ENCODE data around the gene BPIFB6. TPM values are rescaled to one million over a fixed set of nuclear protein-coding genes. Genes with fewer than 3 reads are reported as not detected.

Gene BPIFB6
- total RNA-seq, 1 experiment from 2014 or later: not detected

DNA sequence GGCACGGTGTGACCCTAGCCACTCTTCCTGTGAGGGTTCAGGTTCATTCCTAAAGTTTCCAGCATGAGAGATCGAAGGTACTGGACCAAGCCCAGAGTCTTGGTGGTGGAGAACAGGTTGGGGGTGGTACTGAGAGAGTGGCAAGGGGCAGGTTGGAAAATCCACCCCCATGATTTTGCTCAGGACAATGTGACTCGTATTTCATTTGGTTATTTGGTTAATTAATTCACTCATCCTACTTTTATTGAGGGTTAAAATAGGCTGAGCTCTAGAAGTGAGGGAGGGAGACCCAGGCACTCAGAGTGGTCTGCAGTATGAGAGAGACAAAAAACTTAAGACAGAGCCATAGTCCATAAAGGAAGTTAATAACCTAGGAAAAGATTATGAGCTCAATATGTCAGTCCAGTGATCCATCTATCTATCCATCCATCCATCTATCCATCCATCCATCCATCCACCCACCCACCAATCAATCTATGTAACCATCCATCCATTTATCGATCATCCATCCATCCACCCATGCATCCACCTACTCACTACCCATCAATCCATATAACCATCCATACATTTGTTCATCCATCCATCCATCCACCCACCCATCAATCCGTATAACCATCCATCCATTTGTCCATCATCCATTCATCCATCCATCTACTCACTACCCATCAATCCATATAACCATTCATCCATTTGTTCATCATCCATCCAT lies 6.7 kb upstream of the BPIFB6 start:
- ChIA-PET POLR2A (no interaction called here), CTCF (no interaction called here)
- TF ChIP-seq, protein P1, sequence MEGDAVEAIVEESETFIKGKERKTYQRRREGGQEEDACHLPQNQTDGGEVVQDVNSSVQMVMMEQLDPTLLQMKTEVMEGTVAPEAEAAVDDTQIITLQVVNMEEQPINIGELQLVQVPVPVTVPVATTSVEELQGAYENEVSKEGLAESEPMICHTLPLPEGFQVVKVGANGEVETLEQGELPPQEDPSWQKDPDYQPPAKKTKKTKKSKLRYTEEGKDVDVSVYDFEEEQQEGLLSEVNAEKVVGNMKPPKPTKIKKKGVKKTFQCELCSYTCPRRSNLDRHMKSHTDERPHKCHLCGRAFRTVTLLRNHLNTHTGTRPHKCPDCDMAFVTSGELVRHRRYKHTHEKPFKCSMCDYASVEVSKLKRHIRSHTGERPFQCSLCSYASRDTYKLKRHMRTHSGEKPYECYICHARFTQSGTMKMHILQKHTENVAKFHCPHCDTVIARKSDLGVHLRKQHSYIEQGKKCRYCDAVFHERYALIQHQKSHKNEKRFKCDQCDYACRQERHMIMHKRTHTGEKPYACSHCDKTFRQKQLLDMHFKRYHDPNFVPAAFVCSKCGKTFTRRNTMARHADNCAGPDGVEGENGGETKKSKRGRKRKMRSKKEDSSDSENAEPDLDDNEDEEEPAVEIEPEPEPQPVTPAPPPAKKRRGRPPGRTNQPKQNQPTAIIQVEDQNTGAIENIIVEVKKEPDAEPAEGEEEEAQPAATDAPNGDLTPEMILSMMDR (IDR thresholded peaks at IDR 0.05): no peak
- TF ChIP-seq TCF7L2 (IDR thresholded peaks at IDR 0.05; ENCODE audit: low read depth, low read length): no peak
- TF ChIP-seq, protein P2, sequence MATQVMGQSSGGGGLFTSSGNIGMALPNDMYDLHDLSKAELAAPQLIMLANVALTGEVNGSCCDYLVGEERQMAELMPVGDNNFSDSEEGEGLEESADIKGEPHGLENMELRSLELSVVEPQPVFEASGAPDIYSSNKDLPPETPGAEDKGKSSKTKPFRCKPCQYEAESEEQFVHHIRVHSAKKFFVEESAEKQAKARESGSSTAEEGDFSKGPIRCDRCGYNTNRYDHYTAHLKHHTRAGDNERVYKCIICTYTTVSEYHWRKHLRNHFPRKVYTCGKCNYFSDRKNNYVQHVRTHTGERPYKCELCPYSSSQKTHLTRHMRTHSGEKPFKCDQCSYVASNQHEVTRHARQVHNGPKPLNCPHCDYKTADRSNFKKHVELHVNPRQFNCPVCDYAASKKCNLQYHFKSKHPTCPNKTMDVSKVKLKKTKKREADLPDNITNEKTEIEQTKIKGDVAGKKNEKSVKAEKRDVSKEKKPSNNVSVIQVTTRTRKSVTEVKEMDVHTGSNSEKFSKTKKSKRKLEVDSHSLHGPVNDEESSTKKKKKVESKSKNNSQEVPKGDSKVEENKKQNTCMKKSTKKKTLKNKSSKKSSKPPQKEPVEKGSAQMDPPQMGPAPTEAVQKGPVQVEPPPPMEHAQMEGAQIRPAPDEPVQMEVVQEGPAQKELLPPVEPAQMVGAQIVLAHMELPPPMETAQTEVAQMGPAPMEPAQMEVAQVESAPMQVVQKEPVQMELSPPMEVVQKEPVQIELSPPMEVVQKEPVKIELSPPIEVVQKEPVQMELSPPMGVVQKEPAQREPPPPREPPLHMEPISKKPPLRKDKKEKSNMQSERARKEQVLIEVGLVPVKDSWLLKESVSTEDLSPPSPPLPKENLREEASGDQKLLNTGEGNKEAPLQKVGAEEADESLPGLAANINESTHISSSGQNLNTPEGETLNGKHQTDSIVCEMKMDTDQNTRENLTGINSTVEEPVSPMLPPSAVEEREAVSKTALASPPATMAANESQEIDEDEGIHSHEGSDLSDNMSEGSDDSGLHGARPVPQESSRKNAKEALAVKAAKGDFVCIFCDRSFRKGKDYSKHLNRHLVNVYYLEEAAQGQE (IDR thresholded peaks at IDR 0.05; ENCODE audit: insufficient read depth in 1 of 2, low read depth in 2 of 2, low read length in 1 of 2): no peak
- no peak for TF ChIP-seq POLR2AphosphoS5 (IDR thresholded peaks at IDR 0.05; ENCODE audit: low read depth, low read length)
- no peak for TF ChIP-seq SIN3A (IDR thresholded peaks at IDR 0.05; ENCODE audit: borderline replicate concordance, insufficient read depth, low read depth, low read length)
- intact Hi-C loops (cut with micrococcal nuclease; ENCODE audit: unreplicated experiment) (no loop called here), in situ Hi-C loops (cut with HindIII; ENCODE audit: low pct_unique_long_range_greater_than_20kb, low sequenced_read_pairs) (no loop called here)
- no peak overlapping the region for H3K27ac ChIP-seq (ENCODE audit: low read length)
- no peak overlapping the region for H3K4me3 ChIP-seq (ENCODE audit: low read depth in 2 of 2, low read length in 2 of 2)
- H3K9me3 ChIP-seq (ENCODE audit: control insufficient read depth, insufficient read depth, low read depth, low read length): no peaks in the 10 kb centered on the region
- no peaks in the 10 kb centered on the region; the same call in 1 of the 2 replicates for H3K4me1 ChIP-seq (ENCODE audit: control insufficient read depth, insufficient read depth, low read length)
- no peak for ATAC-seq
- H3K36me3 ChIP-seq (ENCODE audit: control insufficient read depth, insufficient read depth, low read length): no peaks in the 10 kb centered on the region
- DNase-seq (ENCODE audit: low read depth, low spot score): no peak
- H3K27me3 ChIP-seq (ENCODE audit: control insufficient read depth, insufficient read depth, low read length): no peaks in the 10 kb centered on the region
- no TSS peak for BruUV-seq (replicated peaks)

DNA sequence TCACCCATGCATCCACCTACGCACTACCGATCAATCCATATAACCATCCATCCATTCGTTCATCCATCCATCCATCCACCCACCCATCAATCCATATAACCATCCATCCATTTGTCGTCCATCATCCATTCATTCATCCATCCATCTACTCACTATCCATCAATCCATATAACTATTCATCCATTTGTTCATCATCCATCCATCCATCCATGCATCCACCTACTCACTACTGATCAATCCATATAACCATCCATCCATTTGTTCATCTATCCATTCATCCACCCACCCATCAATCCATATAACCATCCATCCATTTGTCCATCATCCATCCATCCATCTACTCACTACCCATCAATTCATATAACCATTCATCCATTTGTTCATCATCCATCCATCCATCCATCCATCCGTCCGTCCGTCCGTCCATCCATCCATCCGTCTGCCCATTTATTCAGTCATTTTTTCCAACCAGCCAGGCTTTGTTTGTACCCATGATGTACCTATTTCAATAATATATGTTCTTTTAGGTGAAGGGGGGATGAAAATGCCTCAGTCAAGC lies 6.1 kb upstream of the BPIFB6 start:
- BruUV-seq (replicated peaks): no TSS peak

More for the DNA sequence above, 6.1 kb upstream of the BPIFB6 start:
- POLR2A ChIA-PET: no interaction called here
- in situ Hi-C loops (cut with HindIII; ENCODE audit: low pct_unique_long_range_greater_than_20kb, low sequenced_read_pairs) (no loop called here), intact Hi-C loops (cut with micrococcal nuclease; ENCODE audit: unreplicated experiment) (no loop called here)
- CTCF ChIA-PET: no interaction called here
- DNase-seq (ENCODE audit: low read depth, low spot score) (no peak), ATAC-seq (no peak)
- Histone ChIP-seq H3K4me1 (ENCODE audit: control insufficient read depth, insufficient read depth, low read length) (no peaks in the 10 kb centered on the region; the same call in 1 of the 2 replicates), H3K36me3 (ENCODE audit: control insufficient read depth, insufficient read depth, low read length) (no peaks in the 10 kb centered on the region), H3K27ac (ENCODE audit: low read length) (no peak overlapping the region), H3K4me3 (ENCODE audit: low read depth in 2 of 2, low read length in 2 of 2) (no peak overlapping the region), H3K9me3 (ENCODE audit: control insufficient read depth, insufficient read depth, low read depth, low read length) (no peaks in the 10 kb centered on the region), H3K27me3 (ENCODE audit: control insufficient read depth, insufficient read depth, low read length) (no peaks in the 10 kb centered on the region)
- no peak for TF ChIP-seq TCF7L2 (IDR thresholded peaks at IDR 0.05; ENCODE audit: low read depth, low read length)

Data from Panc1 (cell line).